Fibroblast of skin of right quadriceps (primary cell): ENCODE data around the gene SLC11A2.
"Not testable (repeated sequence)": the region's sequence is repeated elsewhere in the genome, so short reads cannot be mapped to it uniquely, and the experiment has no call there.

Experiments
- DNase-seq: peaks from one replicate; pipeline ENCODE4 v3.0.0-alpha.2; 2013

Gene SLC11A2

DNA sequence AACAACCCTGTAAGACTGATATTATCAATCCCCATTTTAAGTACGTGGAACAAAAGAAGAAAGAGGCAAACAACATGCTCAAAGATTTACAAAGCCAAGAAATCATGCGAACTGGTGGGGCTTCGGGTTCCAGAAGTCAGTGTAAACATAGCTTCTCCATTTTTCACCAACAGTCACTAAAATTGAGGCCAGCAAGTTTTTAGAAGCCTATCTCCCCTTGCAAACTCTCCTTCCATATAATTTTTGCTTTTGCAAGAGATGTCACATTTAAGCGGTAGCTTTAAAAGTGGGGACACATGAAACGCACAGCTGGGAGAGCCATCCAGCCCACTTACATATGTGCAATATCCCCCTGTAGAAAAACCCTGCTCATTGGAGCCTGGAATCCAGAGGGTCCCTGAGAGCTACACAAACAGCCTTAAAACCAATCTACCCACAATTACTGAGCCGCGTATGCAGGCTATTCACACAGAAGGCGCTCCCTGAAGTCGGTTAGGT lies 797 bp downstream of the SLC11A2 start:
- peak; percentile 11 for DNase-seq

DNA sequence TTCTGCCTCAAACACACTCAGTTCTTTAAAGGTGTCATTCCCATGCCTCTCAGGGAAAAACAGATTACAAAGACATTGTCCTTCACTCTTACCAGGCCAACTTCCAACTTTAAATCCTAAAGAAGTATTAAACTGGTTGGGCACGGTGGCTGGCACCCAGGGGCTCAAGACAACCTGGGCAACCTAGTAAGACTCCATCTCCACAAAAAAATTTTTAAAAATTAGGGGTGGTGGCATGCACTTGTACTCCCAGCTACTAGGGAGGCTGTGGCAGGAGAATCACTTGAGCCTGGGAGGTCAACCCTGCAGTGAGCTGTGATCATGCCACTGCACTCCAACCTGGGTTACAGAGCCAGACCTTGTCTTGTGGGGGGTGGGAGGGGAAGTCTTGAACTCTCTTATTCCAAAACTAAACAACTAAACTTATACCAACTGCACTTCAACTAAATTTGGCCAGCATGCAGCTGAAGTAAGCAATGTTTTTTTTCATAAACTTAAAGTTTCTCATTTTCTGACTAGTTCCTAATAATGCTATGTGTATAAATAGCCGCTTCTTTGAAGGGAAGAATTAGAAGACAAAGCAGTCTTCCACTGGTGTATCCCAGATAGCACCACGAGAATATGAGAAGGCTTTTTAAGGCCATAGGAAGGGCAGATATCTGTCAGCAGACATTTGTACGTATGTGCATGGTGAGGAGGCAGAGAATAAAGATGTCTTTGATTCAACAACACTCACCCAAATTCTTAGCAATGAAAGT lies 2.4 kb downstream of the SLC11A2 start:
- no peak for DNase-seq

DNA sequence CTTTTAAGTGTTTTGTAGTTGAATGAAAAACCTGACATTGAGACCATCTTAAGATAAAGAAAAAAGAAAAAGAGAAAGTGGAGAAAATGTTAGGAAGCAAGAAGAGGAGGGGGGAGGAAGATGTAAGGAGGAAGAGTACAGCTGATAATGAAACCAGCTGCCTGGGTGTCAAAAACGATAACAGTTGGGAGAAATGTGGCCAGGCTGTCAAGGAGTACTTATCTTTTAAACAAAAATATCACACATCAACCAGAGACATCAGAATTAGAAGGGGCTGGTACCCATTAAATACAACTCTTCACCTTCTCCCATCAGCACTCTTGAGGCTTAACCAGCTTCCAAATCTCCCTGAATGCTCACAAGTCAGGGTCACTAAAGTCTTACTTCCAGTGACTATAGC lies 4.5 kb downstream of the SLC11A2 start:
- DNase-seq = no peak

- no peak for DNase-seq
Measured at GRCh38 chr12:51020448-51021182, 5.6 kb downstream of the SLC11A2 start.

- DNase-seq = no peak
Measured at GRCh38 chr12:51019927-51020326, 6.3 kb downstream of the SLC11A2 start.

- no peak for DNase-seq
Measured at GRCh38 chr12:51018956-51019355, 7.2 kb downstream of the SLC11A2 start.

DNA sequence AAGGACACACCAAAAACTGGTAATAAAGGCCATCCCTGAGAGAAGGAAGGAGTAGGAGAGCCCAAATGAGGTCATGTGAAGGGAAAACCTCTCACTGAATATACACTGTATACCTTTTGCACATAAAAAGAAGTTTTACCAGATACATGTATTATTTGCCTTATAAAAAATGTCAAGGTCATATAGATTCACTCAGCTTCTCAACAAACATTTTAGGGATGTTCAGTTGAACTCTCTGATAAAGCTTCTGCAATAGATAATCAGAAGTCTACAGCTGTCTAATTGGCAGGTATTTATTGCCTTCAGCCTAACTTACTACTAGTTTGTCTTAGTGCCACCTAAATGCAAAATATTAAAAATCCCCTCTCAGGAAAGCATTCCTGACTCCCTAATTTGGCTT lies 8.7 kb downstream of the SLC11A2 start:
- DNase-seq = no peak

GRCh38 chr12:51014467-51014866 lies 11.7 kb downstream of the SLC11A2 start:
- DNase-seq = not testable (repeated sequence)

GRCh38 chr12:51013441-51013840 lies 12.7 kb downstream of the SLC11A2 start:
- no peak for DNase-seq

GRCh38 chr12:51012570-51013236 lies 13.5 kb downstream of the SLC11A2 start:
- DNase-seq = no peak

- no peak for DNase-seq
Measured at GRCh38 chr12:51011955-51012354, 14.2 kb downstream of the SLC11A2 start.

- DNase-seq = no peak
Measured at GRCh38 chr12:51009056-51009440, 17.1 kb downstream of the SLC11A2 start.

DNA sequence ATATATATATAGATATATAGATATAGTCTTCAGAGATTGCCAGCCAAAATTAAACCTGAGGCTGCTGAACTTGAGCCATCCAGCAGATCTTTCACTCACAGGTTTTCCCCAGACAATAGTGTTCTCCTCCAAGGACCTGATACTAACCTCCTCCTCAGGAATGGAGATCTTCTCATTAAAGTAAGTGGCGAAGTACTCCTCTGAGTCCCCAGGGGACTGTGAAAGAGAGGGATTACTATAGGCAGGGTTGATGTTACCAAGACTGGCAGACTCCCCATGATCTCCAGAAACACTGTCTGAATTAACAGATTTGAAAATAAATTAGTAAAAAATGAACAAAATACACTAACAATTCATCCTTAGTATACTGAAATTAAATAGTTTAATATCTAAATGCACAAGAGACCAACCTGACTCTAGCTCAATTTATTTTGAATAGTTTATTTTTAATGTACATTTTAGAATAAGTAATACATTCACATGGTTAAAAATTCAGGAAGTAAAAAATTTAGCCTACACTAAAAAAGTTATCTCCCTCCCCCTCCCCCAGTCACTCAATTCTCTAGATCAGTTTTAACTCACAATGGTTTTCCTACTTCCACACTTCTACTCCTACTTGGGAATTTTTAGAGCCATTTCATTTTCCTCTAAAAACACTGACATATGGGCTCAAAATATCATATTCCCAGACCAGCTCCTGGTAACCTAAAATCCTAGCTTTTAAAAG lies 17.7 kb downstream of the SLC11A2 start:
- no peak for DNase-seq

DNA sequence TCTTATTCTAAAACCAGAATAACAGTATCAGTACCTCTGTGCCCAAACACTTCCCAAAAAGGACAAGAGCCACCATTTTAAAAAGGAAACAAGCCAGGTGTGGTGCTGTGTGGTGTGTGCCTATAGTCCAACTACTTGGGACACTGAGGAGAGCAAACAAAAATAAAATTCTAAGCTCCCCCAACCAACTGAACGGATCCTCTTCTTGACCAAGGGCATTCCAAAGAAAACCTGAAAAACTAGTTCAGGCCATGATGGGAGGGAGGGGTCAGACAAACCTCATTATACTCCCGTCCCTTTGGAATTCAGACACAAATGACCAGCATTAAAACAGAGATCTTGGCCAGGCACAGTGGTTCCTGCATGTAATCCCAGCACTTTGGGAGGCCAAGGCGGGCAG lies 20.5 kb downstream of the SLC11A2 start:
- no peak for DNase-seq

GRCh38 chr12:51005030-51005429 lies 21.2 kb downstream of the SLC11A2 start:
- DNase-seq = no peak

- no peak for DNase-seq
Measured at GRCh38 chr12:51004504-51004903, 21.7 kb downstream of the SLC11A2 start.

- DNase-seq = no peak
Measured at GRCh38 chr12:51001799-51002198, 24.4 kb downstream of the SLC11A2 start.

DNA sequence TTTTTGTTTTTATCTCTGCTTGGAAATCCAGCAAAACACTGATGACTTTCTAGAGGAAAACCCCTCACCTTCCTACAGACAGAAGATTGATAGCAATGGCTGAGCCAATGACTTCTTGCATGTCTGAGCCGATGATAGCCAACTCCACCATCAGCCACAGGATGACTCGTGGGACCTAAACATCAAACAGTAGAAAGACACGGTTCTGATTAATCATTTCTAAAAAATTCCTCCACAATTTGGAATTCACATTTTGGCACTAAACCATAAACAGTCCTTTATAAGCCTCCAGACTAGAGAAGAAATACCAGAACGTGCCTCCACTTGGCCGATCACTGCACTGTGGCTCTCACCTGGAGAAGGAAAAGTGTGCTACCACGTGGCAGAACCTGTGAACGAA lies 25.9 kb downstream of the SLC11A2 start:
- peak; percentile 84 for DNase-seq

DNA sequence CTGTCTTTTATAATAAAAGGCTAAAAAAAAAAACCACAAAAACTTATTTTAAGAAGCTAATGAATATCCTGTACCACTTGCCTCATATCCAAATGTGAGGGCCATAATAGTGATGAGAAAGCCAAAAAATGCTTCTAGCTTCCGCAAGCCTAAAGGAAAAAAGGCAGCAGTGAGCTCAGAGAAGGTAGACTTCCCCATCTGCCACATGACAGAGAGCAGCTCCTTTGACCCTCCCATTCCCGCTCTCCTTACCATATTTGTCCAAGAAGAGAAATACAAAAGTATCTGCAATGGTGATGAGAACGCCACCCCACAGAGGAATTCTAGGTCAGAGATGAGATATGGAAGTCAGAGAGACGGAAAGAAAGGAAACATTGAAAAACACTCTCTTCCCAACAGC lies 27.1 kb downstream of the SLC11A2 start:
- no peak for DNase-seq

- DNase-seq = peak; percentile 11
Measured at GRCh38 chr12:50992819-50993218, 33.4 kb downstream of the SLC11A2 start.

DNA sequence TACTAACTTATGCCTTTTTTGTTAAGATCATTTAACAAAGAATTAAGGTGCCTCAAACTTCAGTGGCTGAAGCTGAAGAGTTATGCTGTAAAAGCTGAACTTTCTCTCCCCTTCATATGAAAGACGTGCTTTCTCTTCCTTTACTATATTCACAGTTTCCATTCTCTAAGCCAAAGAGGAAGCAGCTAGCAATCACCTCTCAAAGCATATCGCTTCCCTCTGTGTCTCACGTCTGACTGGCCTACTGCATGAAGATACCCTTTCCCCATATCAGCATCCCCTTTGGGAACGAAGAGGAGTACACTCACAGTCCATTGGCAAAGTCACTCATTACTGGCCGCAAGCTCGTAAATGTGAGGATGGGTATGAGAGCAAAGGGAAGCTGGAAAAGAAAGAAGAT lies 34.9 kb downstream of the SLC11A2 start:
- no peak for DNase-seq

DNA sequence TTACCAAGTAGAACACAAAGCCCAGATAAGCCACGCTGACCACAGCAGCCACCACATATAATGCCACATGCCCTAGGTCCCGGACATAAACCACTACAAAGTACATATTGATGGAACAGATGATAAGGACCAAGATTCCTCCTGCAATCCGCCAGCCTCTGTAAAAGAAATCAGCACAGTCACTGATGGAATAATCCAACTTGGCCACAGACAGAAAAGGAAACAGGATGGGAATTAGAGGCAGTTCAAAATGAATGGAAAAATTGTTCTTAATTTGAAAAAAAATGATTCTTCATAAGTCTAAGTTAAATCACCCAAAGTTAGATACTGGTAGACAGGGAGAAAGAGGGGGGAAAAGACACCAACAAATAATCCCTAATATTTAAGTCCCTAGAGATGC lies 35.4 kb downstream of the SLC11A2 start:
- DNase-seq = no peak

GRCh38 chr12:50990147-50990727 lies 35.9 kb downstream of the SLC11A2 start:
- DNase-seq = no peak
